ENCODE results near the gene AIP.

The AIP gene

GRCh38 chr11:67494371-67495233 lies 11.8 kb downstream of the AIP start:
- no peak for DNase-seq

- DNase-seq = no peak
These were observed 12.6 kb downstream of the AIP start for GRCh38 chr11:67495234-67496005.

GRCh38 chr11:67496113-67496512 lies 13.3 kb downstream of the AIP start:
- no peak for DNase-seq

GRCh38 chr11:67497656-67498291 lies 14.9 kb downstream of the AIP start:
- no peak for DNase-seq

GRCh38 chr11:67498544-67498972 lies 15.7 kb downstream of the AIP start:
- no peak for DNase-seq

GRCh38 chr11:67499808-67500483 lies 17.1 kb downstream of the AIP start:
- no peak for DNase-seq

GRCh38 chr11:67500484-67500821 lies 17.6 kb downstream of the AIP start:
- no peak for DNase-seq

- no peak for DNase-seq
These were observed 18.2 kb downstream of the AIP start for GRCh38 chr11:67500831-67501715.

GRCh38 chr11:67501854-67502253 lies 19.0 kb downstream of the AIP start:
- no peak for DNase-seq

- DNase-seq = no peak
These were observed 19.6 kb downstream of the AIP start for GRCh38 chr11:67502328-67502979.

GRCh38 chr11:67503119-67504004 lies 20.5 kb downstream of the AIP start:
- DNase-seq = no peak

GRCh38 chr11:67504005-67504949 lies 21.5 kb downstream of the AIP start:
- DNase-seq = peak; percentile 77

- DNase-seq = peak; percentile 92
These were observed 22.2 kb downstream of the AIP start, which contains the start of gene PITPNM1 for GRCh38 chr11:67504950-67505581. Gene PITPNM1, minus strand, starts transcription at chr11:67505363. Its CDS starts 1,183 bp downstream, at chr11:67504180.

- peak; percentile 93 for DNase-seq
These were observed 23.0 kb downstream of the AIP start for GRCh38 chr11:67505605-67506396.

- DNase-seq = no peak
These were observed 23.7 kb downstream of the AIP start for GRCh38 chr11:67506426-67507051.

GRCh38 chr11:67507242-67507863 lies 24.5 kb downstream of the AIP start:
- DNase-seq = no peak

Measured in activated CD8-positive, alpha-beta memory T cell treated with anti-CD3 and anti-CD28 coated beads for 24 hours (primary cell).